Left cardiac atrium (tissue), 4 donors: ENCODE data around the gene DYNC2H1. TPM values are rescaled to one million over a fixed set of nuclear protein-coding genes. Genes with fewer than 3 reads are reported as not detected.

Experiments used
- ATAC-seq, 2 donors: fragments of 200-7000 bp; cut with Tn5 transposase; one replicate each; pipeline ENCODE4 v1.9.1; 2020; ENCODE audit warnings: mild to moderate bottlenecking in 2 of 2, moderate library complexity in 2 of 2
- DNase-seq: peaks from one replicate; pipeline ENCODE4 v3.0.0-alpha.2; 2020
- intact Hi-C, 2 donors: fragments of 100-400 bp; cut with DNase I; formaldehyde crosslinking; loops; one replicate each; pipeline versions ENCODE4 v1.14.1 to v1.15.1; 2022 to 2023
- total RNA-seq, 2 donors: library from RNA; stranded (reverse); fragmentation: NEBNext Ultra II Directional; extraction: Animal tissue kit (Norgen Biotek cat#: 25700); gene quantifications; one replicate each; pipeline ENCODE4 v1.2.1, GENCODE V29; 2021
- donor health status: DM: no; HTN: yes; CAD: no.
- donor health status: DM: no; HTN: yes; CAD: no; lungs with severe emphysema.
- donor health status: DM: yes; HTN: yes; CAD: no.
- donor health status: Dilated cardiomyopathy.

DYNC2H1 gene
- total RNA-seq, 2 donors from 2014 or later, result 6.5 to 7.2 TPM

GRCh38 chr11:103266167-103266831 is 157.1 kb downstream of the DYNC2H1 start:
- ATAC-seq, result no peak
- no peak for DNase-seq
- intact Hi-C loops, result no loop called here

- ATAC-seq, result no peak
- intact Hi-C loops, result no loop called here
- no peak for DNase-seq
Measured at GRCh38 chr11:103272876-103273275, 163.7 kb downstream of the DYNC2H1 start.

- ATAC-seq (no peak), DNase-seq (no peak)
- intact Hi-C loops, result no loop called here
Measured at GRCh38 chr11:103274025-103274424, 164.8 kb downstream of the DYNC2H1 start.

- no peak for DNase-seq
- intact Hi-C loops, result no loop called here
- ATAC-seq, result no peak
Measured at GRCh38 chr11:103279821-103280220, 170.6 kb downstream of the DYNC2H1 start.

- no peak for ATAC-seq
Measured at GRCh38 chr11:103281301-103281700, 172.1 kb downstream of the DYNC2H1 start.

GRCh38 chr11:103284260-103284659 is 175.0 kb downstream of the DYNC2H1 start:
- intact Hi-C loops, result no loop called here
- ATAC-seq (no peak), DNase-seq (no peak)

More at GRCh38 chr11:103281301-103281700, 172.1 kb downstream of the DYNC2H1 start:
- intact Hi-C loops, result no loop called here
- no peak for DNase-seq

GRCh38 chr11:103294516-103294915 is 185.3 kb downstream of the DYNC2H1 start:
- DNase-seq, result no peak
- intact Hi-C loops, result no loop called here
- ATAC-seq, result no peak

GRCh38 chr11:103295704-103296103 is 186.5 kb downstream of the DYNC2H1 start:
- DNase-seq, result no peak
- intact Hi-C loops, result no loop called here

GRCh38 chr11:103297900-103298299 is 188.7 kb downstream of the DYNC2H1 start:
- intact Hi-C loops, result no loop called here
- DNase-seq, result no peak
- no peak for ATAC-seq

More at GRCh38 chr11:103295704-103296103, 186.5 kb downstream of the DYNC2H1 start:
- ATAC-seq, result no peak

GRCh38 chr11:103315248-103315647 is 206.0 kb downstream of the DYNC2H1 start:
- no peak for DNase-seq
- intact Hi-C loops, result no loop called here
- no peak for ATAC-seq

- intact Hi-C loops, result no loop called here
- DNase-seq (no peak), ATAC-seq (no peak)
Measured at GRCh38 chr11:103317118-103317517, 207.9 kb downstream of the DYNC2H1 start.

- intact Hi-C loops, result loop anchor here in 1 of 2 donors (10.0 kb wide), 1 partner anchor 282 kb away; no protein-coding TSS in a partner anchor
- DNase-seq (no peak), ATAC-seq (peak in 1 of 2 donors; percentile 24)
Measured at GRCh38 chr11:103322821-103323220, 213.6 kb downstream of the DYNC2H1 start.

GRCh38 chr11:103325686-103326069 is 216.5 kb downstream of the DYNC2H1 start:
- intact Hi-C loops, result loop anchor here (1.0 to 10.0 kb wide), 2 partner anchors 276 to 279 kb away; no protein-coding TSS in a partner anchor
- no peak for DNase-seq
- no peak for ATAC-seq

- intact Hi-C loops, result loop anchor here (1.0 to 10.0 kb wide), 2 partner anchors 275 to 279 kb away; no protein-coding TSS in a partner anchor
- peak; percentile 84 to 86 for ATAC-seq
- peak; percentile 30 for DNase-seq
Measured at GRCh38 chr11:103326070-103326794, 217.0 kb downstream of the DYNC2H1 start.

GRCh38 chr11:103327721-103328120 is 218.5 kb downstream of the DYNC2H1 start:
- intact Hi-C loops, result loop anchor here in 1 of 2 donors (10.0 kb wide), 1 partner anchor 277 kb away; no protein-coding TSS in a partner anchor
- ATAC-seq (no peak), DNase-seq (no peak)

- ATAC-seq (no peak), DNase-seq (no peak)
- intact Hi-C loops, result no loop called here
Measured at GRCh38 chr11:103332409-103332808, 223.2 kb downstream of the DYNC2H1 start.

- no peak for DNase-seq
- intact Hi-C loops, result no loop called here
- ATAC-seq, result no peak
Measured at GRCh38 chr11:103338621-103339484, 229.6 kb downstream of the DYNC2H1 start.

- intact Hi-C loops, result no loop called here
- DNase-seq (no peak), ATAC-seq (no peak)
Measured at GRCh38 chr11:103339485-103339857, 230.2 kb downstream of the DYNC2H1 start.

GRCh38 chr11:103340956-103341355 is 231.7 kb downstream of the DYNC2H1 start:
- intact Hi-C loops, result no loop called here
- DNase-seq (no peak), ATAC-seq (no peak)

- DNase-seq (no peak), ATAC-seq (no peak)
- intact Hi-C loops, result no loop called here
Measured at GRCh38 chr11:103344886-103345285, 235.7 kb downstream of the DYNC2H1 start.
